ENCODE measurements around the gene NGDN.

NGDN gene

DNA sequence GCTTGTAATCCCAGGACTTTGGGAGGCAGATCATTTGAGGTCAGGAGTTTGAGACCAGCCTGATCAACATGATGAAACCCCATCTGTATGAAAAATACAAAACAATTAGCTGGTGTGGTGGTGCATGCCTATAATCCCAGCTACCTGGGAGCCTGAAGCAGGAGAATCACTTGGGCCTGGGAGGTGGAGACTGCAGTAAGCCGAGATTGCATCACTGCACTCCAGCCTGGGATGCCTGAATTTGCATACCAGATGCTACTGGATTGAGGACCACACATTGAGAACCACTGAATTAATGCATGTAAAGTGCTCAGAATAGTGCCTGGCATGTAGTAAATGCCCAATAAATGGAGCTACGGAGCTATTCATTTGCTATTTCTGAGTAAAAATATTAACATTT, 19.1 kb upstream of the NGDN start:
- H3K9ac ChIP-seq (ENCODE audit: low read length), result no peak overlapping the region
- no peaks in the 10 kb centered on the region for H3K4me1 ChIP-seq (ENCODE audit: insufficient read depth, low read length, severe bottlenecking)
- TF ChIP-seq CTCF (IDR thresholded peaks at IDR 0.05; ENCODE audit: low read length) (no peak), EZH2 (IDR thresholded peaks at IDR 0.05; ENCODE audit: borderline replicate concordance, low read length) (no peak)
- no peaks in the 10 kb centered on the region for H4K20me1 ChIP-seq (ENCODE audit: insufficient read depth, low read length)
- no peak overlapping the region for H3K4me2 ChIP-seq (ENCODE audit: low read length)
- H3K27me3 ChIP-seq (ENCODE audit: insufficient read depth, low read length), result no peaks in the 10 kb centered on the region
- no peak overlapping the region for H2AFZ ChIP-seq (ENCODE audit: low read length)
- H3K79me2 ChIP-seq (ENCODE audit: insufficient read depth, low read length), result no peaks in the 10 kb centered on the region
- no peaks in the 10 kb centered on the region for H3K36me3 ChIP-seq (ENCODE audit: insufficient read depth, low read length)
- H3K27ac ChIP-seq (ENCODE audit: low read depth, low read length, poor library complexity, severe bottlenecking), result no peak overlapping the region
- H3F3A ChIP-seq (ENCODE audit: insufficient read depth, low read length), result no peaks in the 10 kb centered on the region
- 0 out of 2 replicates have a peak, but pooled peaks cover 4% of the 10 kb centered on the region for H3K9me3 ChIP-seq (ENCODE audit: low read length)
- no peak overlapping the region for H3K4me3 ChIP-seq (ENCODE audit: low read depth, low read length, poor library complexity, severe bottlenecking)
- H3K9me2 ChIP-seq (ENCODE audit: low read depth, low read length), result no peaks in the 10 kb centered on the region

GRCh38 chr14:23452237-23452636, 17.3 kb upstream of the NGDN start:
- no peaks in the 10 kb centered on the region for H3K27me3 ChIP-seq (ENCODE audit: insufficient read depth, low read length)
- H3K4me2 ChIP-seq (ENCODE audit: low read length), result no peak overlapping the region
- H3K9me3 ChIP-seq (ENCODE audit: low read length), result 0 out of 2 replicates have a peak, but pooled peaks cover 4% of the 10 kb centered on the region
- H2AFZ ChIP-seq (ENCODE audit: low read length), result no peak overlapping the region
- H4K20me1 ChIP-seq (ENCODE audit: insufficient read depth, low read length), result no peaks in the 10 kb centered on the region
- no peak overlapping the region for H3K27ac ChIP-seq (ENCODE audit: low read depth, low read length, poor library complexity, severe bottlenecking)
- no peaks in the 10 kb centered on the region for H3F3A ChIP-seq (ENCODE audit: insufficient read depth, low read length)
- H3K9me2 ChIP-seq (ENCODE audit: low read depth, low read length), result no peaks in the 10 kb centered on the region
- TF ChIP-seq CTCF (IDR thresholded peaks at IDR 0.05; ENCODE audit: low read length) (no peak), EZH2 (IDR thresholded peaks at IDR 0.05; ENCODE audit: borderline replicate concordance, low read length) (no peak)
- no peak overlapping the region for H3K4me3 ChIP-seq (ENCODE audit: low read depth, low read length, poor library complexity, severe bottlenecking)
- H3K36me3 ChIP-seq (ENCODE audit: insufficient read depth, low read length), result no peaks in the 10 kb centered on the region
- H3K9ac ChIP-seq (ENCODE audit: low read length), result no peak overlapping the region
- no peaks in the 10 kb centered on the region for H3K4me1 ChIP-seq (ENCODE audit: insufficient read depth, low read length, severe bottlenecking)
- H3K79me2 ChIP-seq (ENCODE audit: insufficient read depth, low read length), result no peaks in the 10 kb centered on the region

GRCh38 chr14:23454445-23454856, 15.1 kb upstream of the NGDN start:
- no peaks in the 10 kb centered on the region for H3K4me1 ChIP-seq (ENCODE audit: insufficient read depth, low read length, severe bottlenecking)
- no peak overlapping the region for H3K4me2 ChIP-seq (ENCODE audit: low read length)
- H3K4me3 ChIP-seq (ENCODE audit: low read depth, low read length, poor library complexity, severe bottlenecking), result no peak overlapping the region
- TF ChIP-seq CTCF (IDR thresholded peaks at IDR 0.05; ENCODE audit: low read length) (no peak), EZH2 (IDR thresholded peaks at IDR 0.05; ENCODE audit: borderline replicate concordance, low read length) (no peak)
- no peaks in the 10 kb centered on the region for H3K36me3 ChIP-seq (ENCODE audit: insufficient read depth, low read length)
- 0 out of 2 replicates have a peak, but pooled peaks cover 4% of the 10 kb centered on the region for H3K9me3 ChIP-seq (ENCODE audit: low read length)
- no peaks in the 10 kb centered on the region for H3K9me2 ChIP-seq (ENCODE audit: low read depth, low read length)
- no peak overlapping the region for H3K9ac ChIP-seq (ENCODE audit: low read length)
- no peaks in the 10 kb centered on the region for H3K79me2 ChIP-seq (ENCODE audit: insufficient read depth, low read length)
- H4K20me1 ChIP-seq (ENCODE audit: insufficient read depth, low read length), result no peaks in the 10 kb centered on the region
- H2AFZ ChIP-seq (ENCODE audit: low read length), result no peak overlapping the region
- no peaks in the 10 kb centered on the region for H3K27me3 ChIP-seq (ENCODE audit: insufficient read depth, low read length)
- H3K27ac ChIP-seq (ENCODE audit: low read depth, low read length, poor library complexity, severe bottlenecking), result no peak overlapping the region
- H3F3A ChIP-seq (ENCODE audit: insufficient read depth, low read length), result no peaks in the 10 kb centered on the region

All from OCI-LY1 (cell line).